HG03135 (cell line): ENCODE measurements around the gene RAI14.
A peak's percentile ranks its signal among the peaks of the same experiment; 100 is the strongest.

ENCODE experiments used
- ATAC-seq: cut with Tn5 transposase; IDR thresholded peaks from one replicate; pipeline ENCODE4 v1.9.1; 2021; ENCODE audit warnings: mild to moderate bottlenecking, moderate library complexity; ENCODE audit not compliant: unreplicated experiment

Gene RAI14

GRCh38 chr5:34843497-34843896, 187.4 kb downstream of the RAI14 start:
- ATAC-seq: no peak

GRCh38 chr5:34844106-34844505, 188.0 kb downstream of the RAI14 start:
- ATAC-seq: no peak

- ATAC-seq: no peak
These were observed 188.9 kb downstream of the RAI14 start for GRCh38 chr5:34844999-34845398.

GRCh38 chr5:34847056-34847455, 190.9 kb downstream of the RAI14 start:
- no peak for ATAC-seq

GRCh38 chr5:34847552-34847951, 191.4 kb downstream of the RAI14 start:
- no peak for ATAC-seq

GRCh38 chr5:34848230-34848629, 192.1 kb downstream of the RAI14 start:
- no peak for ATAC-seq

- no peak for ATAC-seq
These were observed 193.1 kb downstream of the RAI14 start for GRCh38 chr5:34849253-34849652.

GRCh38 chr5:34854459-34855174, 198.5 kb downstream of the RAI14 start:
- peak; percentile 80 for ATAC-seq

GRCh38 chr5:34857161-34857560, 201.0 kb downstream of the RAI14 start:
- no peak for ATAC-seq

- ATAC-seq: no peak
These were observed 201.8 kb downstream of the RAI14 start for GRCh38 chr5:34857894-34858293.

- no peak for ATAC-seq
These were observed 202.7 kb downstream of the RAI14 start for GRCh38 chr5:34858790-34859189.

- no peak for ATAC-seq
These were observed 203.1 kb downstream of the RAI14 start for GRCh38 chr5:34859253-34859652.

GRCh38 chr5:34863946-34864345, 207.8 kb downstream of the RAI14 start:
- ATAC-seq: no peak

GRCh38 chr5:34865091-34865490, 209.0 kb downstream of the RAI14 start:
- no peak for ATAC-seq

- ATAC-seq: no peak
These were observed 210.9 kb downstream of the RAI14 start for GRCh38 chr5:34866989-34867471.

- no peak for ATAC-seq
These were observed 211.5 kb downstream of the RAI14 start for GRCh38 chr5:34867660-34868059.

- ATAC-seq: no peak
These were observed 212.7 kb downstream of the RAI14 start for GRCh38 chr5:34868791-34869190.

GRCh38 chr5:34869256-34869655, 213.1 kb downstream of the RAI14 start:
- no peak for ATAC-seq

GRCh38 chr5:34870382-34870781, 214.3 kb downstream of the RAI14 start:
- ATAC-seq: no peak

GRCh38 chr5:34876275-34876674, 220.1 kb downstream of the RAI14 start:
- no peak for ATAC-seq

- ATAC-seq: no peak
These were observed 225.1 kb downstream of the RAI14 start for GRCh38 chr5:34881246-34881645.
